Erythroblast (primary cell): ENCODE measurements around the gene AP3B1.

Experiments used
- GATA1 ChIP-seq: IDR thresholded peaks from 2 replicates; pipeline ENCODE4 v1.6.1; 2011; ENCODE audit warnings: low read depth, mild to moderate bottlenecking, control low read depth, low read length, moderate library complexity
- POLR2A ChIP-seq: IDR thresholded peaks from 2 replicates; pipeline ENCODE4 v1.6.1; 2011; ENCODE audit warnings: mild to moderate bottlenecking, low read length

- TF ChIP-seq POLR2A = no peak
- no peak for TF ChIP-seq GATA1
Observed at GRCh38 chr5:78050888-78051287, 243.6 kb downstream of the AP3B1 start.
